RPMI8226 (cell line): ENCODE measurements around the gene ESYT2.

ENCODE experiments used
- DNase-seq: peaks from one replicate; pipeline ENCODE4 v3.0.0-alpha.2; 2015

ESYT2 gene

DNA sequence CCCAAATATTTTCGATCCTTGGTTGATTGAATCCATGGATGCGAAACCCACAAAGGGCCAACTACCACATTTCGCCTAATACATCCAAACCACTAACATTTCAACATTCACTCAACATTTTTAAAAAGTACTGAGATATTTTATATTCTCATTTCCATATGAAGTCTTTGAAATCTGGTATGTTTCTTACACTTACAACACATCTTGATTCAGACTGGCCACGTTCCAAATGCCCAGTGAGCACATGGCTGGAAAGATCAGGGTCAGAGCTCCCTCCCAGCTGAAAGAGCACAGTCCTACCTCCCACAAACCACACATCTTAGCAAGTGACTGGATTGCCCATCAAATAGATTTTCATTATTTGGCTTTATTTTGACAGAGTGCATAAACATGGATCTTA is 143.6 kb downstream of the ESYT2 start:
- DNase-seq = no peak

DNA sequence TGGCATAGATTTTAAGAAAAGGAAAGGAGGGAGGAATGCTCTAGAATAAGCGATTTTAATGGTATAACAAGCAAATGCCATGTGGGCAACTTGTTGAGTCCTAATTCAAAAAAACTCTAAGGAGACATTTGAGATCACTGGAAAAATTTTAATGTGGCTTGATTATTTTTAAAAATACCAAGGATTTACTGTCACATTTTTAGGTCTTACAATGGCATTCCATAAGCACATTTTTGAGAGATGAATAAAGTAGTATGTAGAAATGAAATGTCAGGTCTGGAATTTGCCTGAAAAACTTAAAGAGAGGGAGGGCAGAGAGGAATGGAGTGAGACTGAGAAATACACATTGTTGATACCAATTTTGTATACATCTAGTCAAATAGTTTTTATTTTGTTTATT is 145.0 kb downstream of the ESYT2 start:
- no peak for DNase-seq

DNA sequence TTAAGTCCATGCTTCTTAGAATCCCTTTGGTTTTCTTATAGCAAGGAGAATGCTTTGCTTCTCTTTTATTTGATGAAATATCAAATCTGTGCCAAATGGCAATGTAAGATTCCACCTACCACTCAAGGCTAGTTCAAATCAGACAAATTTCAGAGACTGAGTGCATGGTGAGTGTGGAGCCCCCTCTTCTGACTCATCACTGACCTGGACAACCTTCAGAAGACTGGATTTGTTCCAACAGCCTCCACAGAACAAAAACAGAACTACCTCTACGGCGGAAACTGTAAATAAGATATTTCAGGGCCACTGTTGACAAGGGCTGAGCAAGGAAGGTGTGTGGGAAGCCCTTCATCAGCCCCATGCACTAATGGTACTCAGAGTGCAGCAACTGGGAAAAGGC is 145.8 kb downstream of the ESYT2 start:
- no peak for DNase-seq

DNA sequence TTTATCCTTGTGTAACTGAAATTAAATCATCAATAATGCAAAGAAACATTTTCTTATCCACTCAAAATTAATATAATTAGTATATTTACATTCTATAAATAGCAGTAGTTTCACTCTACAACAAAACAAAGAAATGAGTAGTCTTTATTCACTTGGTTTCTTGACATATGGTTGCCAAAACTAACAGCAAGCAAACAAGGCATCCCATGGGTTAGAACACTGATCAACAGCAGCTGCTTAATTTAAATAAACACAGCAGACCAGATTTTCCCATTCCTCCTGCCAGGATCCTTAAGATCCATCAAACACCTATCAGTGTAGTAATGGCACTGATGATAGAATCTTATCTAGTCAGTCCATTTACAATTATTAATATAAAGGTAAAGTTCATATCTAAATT is 146.9 kb downstream of the ESYT2 start:
- DNase-seq = no peak
